GM12878 (cell line): ENCODE measurements around the gene INO80D.

ENCODE experiments used
- CBFB ChIP-seq: IDR thresholded peaks from 2 replicates; pipeline ENCODE4 v1.6.1; 2016; ENCODE audit warnings: antibody characterized with exemption, low read depth
- EGR1 ChIP-seq, 2 experiments: IDR thresholded peaks; 1 replicate in 1 of 2; 2 replicates in 1 of 2; pipeline ENCODE4 v1.6.1; 2011 to 2012; ENCODE audit warnings: low read depth in 2 of 2, low read length in 2 of 2, borderline replicate concordance in 1 of 2, mild to moderate bottlenecking in 1 of 2, moderate library complexity in 1 of 2
- EZH2 ChIP-seq: IDR thresholded peaks from 2 replicates; pipeline ENCODE4 v1.6.1; 2012; ENCODE audit warnings: low read depth, mild to moderate bottlenecking, control low read depth, inconsistent platforms, low read length, borderline replicate concordance; ENCODE audit not compliant: control insufficient read depth
- JUND ChIP-seq: IDR thresholded peaks from 2 replicates; pipeline ENCODE4 v1.6.1; 2012; ENCODE audit warnings: low read depth, mild to moderate bottlenecking, low read length, improper control_type of control experiment, moderate library complexity
- MEF2A ChIP-seq: IDR thresholded peaks from 2 replicates; pipeline ENCODE4 v1.6.1; 2011; ENCODE audit warnings: low read depth, mild to moderate bottlenecking, low read length, moderate library complexity; ENCODE audit not compliant: insufficient read depth
- POLR2AphosphoS5 ChIP-seq: IDR thresholded peaks from 2 replicates; pipeline ENCODE4 v1.6.1; 2011; ENCODE audit warnings: mild to moderate bottlenecking, low read length, inconsistent platforms
- SRF ChIP-seq, 2 experiments: IDR thresholded peaks; 2 replicates each; pipeline ENCODE4 v1.6.1; 2011; ENCODE audit warnings: low read depth in 2 of 2, low read length in 2 of 2, mild to moderate bottlenecking in 1 of 2, moderate library complexity in 1 of 2
- ZZZ3 ChIP-seq: IDR thresholded peaks from 2 replicates; pipeline ENCODE4 v1.6.1; 2011; ENCODE audit warnings: low read depth; ENCODE audit not compliant: control insufficient read depth, insufficient read length
- TF ChIP-seq, protein P1 (sequence below): IDR thresholded peaks from 2 replicates; pipeline ENCODE4 v1.6.1; 2012; ENCODE audit warnings: mild to moderate bottlenecking, low read depth, low read length
- TF ChIP-seq, protein P2 (sequence below), 3 experiments: IDR thresholded peaks in 2 of 3; conservative IDR thresholded peaks in 1 of 3; 2 replicates each; pipeline ENCODE4 v1.5.1; 2011; ENCODE audit warnings: low read depth in 3 of 3, low read length in 3 of 3, mild to moderate bottlenecking in 3 of 3, control low read depth in 2 of 3, moderate library complexity in 2 of 3, inconsistent platforms in 1 of 3, mixed read lengths in 1 of 3; ENCODE audit not compliant: control insufficient read depth in 2 of 3, insufficient read depth in 1 of 3; ENCODE audit errors: extremely low read depth in 1 of 3

DNA sequence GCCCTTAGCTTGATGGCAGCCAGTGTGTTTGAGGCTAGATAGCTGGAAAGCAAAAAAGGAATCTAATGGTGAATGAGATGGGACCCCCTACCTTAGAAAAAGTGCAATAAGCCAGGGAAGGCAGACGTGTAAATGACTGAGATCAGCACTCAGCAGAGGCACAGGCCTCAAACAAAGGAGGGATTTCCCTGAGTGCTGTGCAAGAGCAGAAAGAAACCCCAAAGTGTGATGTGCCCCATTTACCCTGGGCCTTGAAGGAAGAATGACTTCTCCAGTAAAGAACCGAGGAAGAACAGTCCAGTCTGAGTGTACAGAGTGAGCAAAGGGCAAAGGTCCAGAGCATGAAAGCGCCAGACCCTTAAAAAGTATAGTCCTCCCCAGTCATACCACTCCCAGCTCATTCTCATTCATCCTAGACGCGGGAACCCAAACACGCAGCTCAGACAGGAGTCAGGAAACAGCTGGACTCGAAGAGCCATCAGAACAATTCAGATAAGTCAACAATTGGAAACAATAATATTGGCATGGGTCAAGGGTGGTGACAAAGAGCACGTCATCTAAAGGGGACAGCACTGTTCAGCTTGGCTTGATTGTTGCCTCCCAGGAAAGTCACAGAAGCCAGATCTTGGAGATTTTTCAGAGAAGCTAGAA is 121.7 kb downstream of the INO80D start:
- TF ChIP-seq CBFB (no peak), JUND (no peak), POLR2AphosphoS5 (no peak), EZH2 (no peak), MEF2A (no peak), EGR1 (IDR thresholded peaks at IDR 0.05; ENCODE audit: borderline replicate concordance in 1 of 2, low read depth in 2 of 2, low read length in 2 of 2) (no peak), SRF (IDR thresholded peaks at IDR 0.05; ENCODE audit: low read depth in 2 of 2, low read length in 2 of 2) (no peak), ZZZ3 (no peak)
- TF ChIP-seq, protein P1, sequence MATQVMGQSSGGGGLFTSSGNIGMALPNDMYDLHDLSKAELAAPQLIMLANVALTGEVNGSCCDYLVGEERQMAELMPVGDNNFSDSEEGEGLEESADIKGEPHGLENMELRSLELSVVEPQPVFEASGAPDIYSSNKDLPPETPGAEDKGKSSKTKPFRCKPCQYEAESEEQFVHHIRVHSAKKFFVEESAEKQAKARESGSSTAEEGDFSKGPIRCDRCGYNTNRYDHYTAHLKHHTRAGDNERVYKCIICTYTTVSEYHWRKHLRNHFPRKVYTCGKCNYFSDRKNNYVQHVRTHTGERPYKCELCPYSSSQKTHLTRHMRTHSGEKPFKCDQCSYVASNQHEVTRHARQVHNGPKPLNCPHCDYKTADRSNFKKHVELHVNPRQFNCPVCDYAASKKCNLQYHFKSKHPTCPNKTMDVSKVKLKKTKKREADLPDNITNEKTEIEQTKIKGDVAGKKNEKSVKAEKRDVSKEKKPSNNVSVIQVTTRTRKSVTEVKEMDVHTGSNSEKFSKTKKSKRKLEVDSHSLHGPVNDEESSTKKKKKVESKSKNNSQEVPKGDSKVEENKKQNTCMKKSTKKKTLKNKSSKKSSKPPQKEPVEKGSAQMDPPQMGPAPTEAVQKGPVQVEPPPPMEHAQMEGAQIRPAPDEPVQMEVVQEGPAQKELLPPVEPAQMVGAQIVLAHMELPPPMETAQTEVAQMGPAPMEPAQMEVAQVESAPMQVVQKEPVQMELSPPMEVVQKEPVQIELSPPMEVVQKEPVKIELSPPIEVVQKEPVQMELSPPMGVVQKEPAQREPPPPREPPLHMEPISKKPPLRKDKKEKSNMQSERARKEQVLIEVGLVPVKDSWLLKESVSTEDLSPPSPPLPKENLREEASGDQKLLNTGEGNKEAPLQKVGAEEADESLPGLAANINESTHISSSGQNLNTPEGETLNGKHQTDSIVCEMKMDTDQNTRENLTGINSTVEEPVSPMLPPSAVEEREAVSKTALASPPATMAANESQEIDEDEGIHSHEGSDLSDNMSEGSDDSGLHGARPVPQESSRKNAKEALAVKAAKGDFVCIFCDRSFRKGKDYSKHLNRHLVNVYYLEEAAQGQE = no peak
- TF ChIP-seq, protein P2, sequence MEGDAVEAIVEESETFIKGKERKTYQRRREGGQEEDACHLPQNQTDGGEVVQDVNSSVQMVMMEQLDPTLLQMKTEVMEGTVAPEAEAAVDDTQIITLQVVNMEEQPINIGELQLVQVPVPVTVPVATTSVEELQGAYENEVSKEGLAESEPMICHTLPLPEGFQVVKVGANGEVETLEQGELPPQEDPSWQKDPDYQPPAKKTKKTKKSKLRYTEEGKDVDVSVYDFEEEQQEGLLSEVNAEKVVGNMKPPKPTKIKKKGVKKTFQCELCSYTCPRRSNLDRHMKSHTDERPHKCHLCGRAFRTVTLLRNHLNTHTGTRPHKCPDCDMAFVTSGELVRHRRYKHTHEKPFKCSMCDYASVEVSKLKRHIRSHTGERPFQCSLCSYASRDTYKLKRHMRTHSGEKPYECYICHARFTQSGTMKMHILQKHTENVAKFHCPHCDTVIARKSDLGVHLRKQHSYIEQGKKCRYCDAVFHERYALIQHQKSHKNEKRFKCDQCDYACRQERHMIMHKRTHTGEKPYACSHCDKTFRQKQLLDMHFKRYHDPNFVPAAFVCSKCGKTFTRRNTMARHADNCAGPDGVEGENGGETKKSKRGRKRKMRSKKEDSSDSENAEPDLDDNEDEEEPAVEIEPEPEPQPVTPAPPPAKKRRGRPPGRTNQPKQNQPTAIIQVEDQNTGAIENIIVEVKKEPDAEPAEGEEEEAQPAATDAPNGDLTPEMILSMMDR (IDR thresholded peaks at IDR 0.05 in 2 of 3, conservative IDR thresholded peaks at IDR 0.05 in 1 of 3; ENCODE audit: control insufficient read depth in 2 of 3, extremely low read depth in 1 of 3, insufficient read depth in 1 of 3, low read depth in 3 of 3, low read length in 3 of 3) = no peak
